CD14-positive monocyte (primary cell): ENCODE data around the gene ELK1. TPM values are rescaled to one million over a fixed set of nuclear protein-coding genes. Genes with fewer than 3 reads are reported as not detected.

Experiments
- DNase-seq, 3 donors: peaks; one replicate each; pipeline ENCODE4 v3.0.0-alpha.2; 2011 to 2022
- H2AFZ ChIP-seq: 2 replicates; pipeline ENCODE4 v1.6.0; 2012; ENCODE audit warnings: mild to moderate bottlenecking, low read depth, low read length, inconsistent platforms; ENCODE audit not compliant: insufficient read depth, poor library complexity, severe bottlenecking
- H3K27ac ChIP-seq, 2 donors: 1 replicate in 1 of 2; 2 replicates in 1 of 2; pipeline ENCODE4 v1.5.1; 2012 to 2013; ENCODE audit warnings: low read length in 2 of 2, control low read depth in 1 of 2, inconsistent platforms in 1 of 2, low read depth in 1 of 2, mild to moderate bottlenecking in 1 of 2
- H3K27me3 ChIP-seq, 2 donors: one replicate each; pipeline versions ENCODE4 v1.6.0 to v1.6.1; 2011 to 2013; ENCODE audit warnings: low read length in 2 of 2; ENCODE audit not compliant: control insufficient read depth in 2 of 2, insufficient read depth in 2 of 2
- H3K36me3 ChIP-seq, 2 donors: replicated peaks in 1 of 2; 1 replicate in 1 of 2; 2 replicates in 1 of 2; pipeline versions ENCODE4 v1.5.1 to v1.6.1; 2012 to 2013; ENCODE audit warnings: low read length in 2 of 2, control low read depth in 1 of 2, inconsistent platforms in 1 of 2, mild to moderate bottlenecking in 1 of 2; ENCODE audit not compliant: insufficient read depth in 2 of 2, control insufficient read depth in 1 of 2
- H3K4me1 ChIP-seq, 2 donors: 1 replicate in 1 of 2; 2 replicates in 1 of 2; pipeline versions ENCODE4 v1.5.1 to v1.6.1; 2012 to 2013; ENCODE audit warnings: low read length in 2 of 2, control low read depth in 1 of 2, inconsistent platforms in 1 of 2, mild to moderate bottlenecking in 1 of 2, moderate library complexity in 1 of 2; ENCODE audit not compliant: insufficient read depth in 2 of 2, control insufficient read depth in 1 of 2
- H3K4me2 ChIP-seq: replicated peaks from 2 replicates; pipeline ENCODE3; 2012; ENCODE audit warnings: low read length, moderate library complexity, mild to moderate bottlenecking; ENCODE audit not compliant: poor library complexity, severe bottlenecking; ENCODE audit errors: extremely low read depth
- H3K4me3 ChIP-seq, 3 experiments: fragments of 200-600 bp in 1 of 3; sonication (generic) in 1 of 3; replicated peaks in 1 of 3; 1 replicate in 2 of 3; 2 replicates in 1 of 3; pipeline ENCODE4 v1.5.1; 2011 to 2013; ENCODE audit warnings: low read length in 3 of 3, mild to moderate bottlenecking in 3 of 3, control low read depth in 2 of 3, low read depth in 2 of 3, inconsistent platforms in 1 of 3, moderate library complexity in 1 of 3
- H3K79me2 ChIP-seq: 2 replicates; pipeline ENCODE4 v1.6.0; 2012; ENCODE audit warnings: mild to moderate bottlenecking, control low read depth, inconsistent platforms, low read length, moderate library complexity; ENCODE audit not compliant: insufficient read depth
- H3K9ac ChIP-seq: 2 replicates; pipeline ENCODE4 v1.6.0; 2017; ENCODE audit warnings: low read length, mild to moderate bottlenecking; ENCODE audit not compliant: insufficient read depth, poor library complexity, severe bottlenecking
- H3K9me3 ChIP-seq, 2 donors: replicated peaks in 1 of 2; 1 replicate in 1 of 2; 2 replicates in 1 of 2; pipeline versions ENCODE4 v1.5.1 to v1.6.1; 2012 to 2013; ENCODE audit warnings: low read length in 2 of 2, control low read depth in 1 of 2; ENCODE audit not compliant: control insufficient read depth in 1 of 2, insufficient read depth in 1 of 2
- H4K20me1 ChIP-seq: 2 replicates; pipeline ENCODE4 v1.6.0; 2012; ENCODE audit warnings: mild to moderate bottlenecking, low read length, control low read depth, moderate library complexity; ENCODE audit not compliant: insufficient read depth
- H3K27ac Mint-ChIP-seq, 7 donors: one replicate each; pipeline ENCODE4 v1.8.0; 2020; ENCODE audit warnings: mild to moderate bottlenecking in 7 of 7, mixed read lengths in 7 of 7, moderate library complexity in 6 of 7, inconsistent platforms in 2 of 7
- H3K27me3 Mint-ChIP-seq, 3 donors: one replicate each; pipeline ENCODE4 v1.8.0; 2021 to 2022; ENCODE audit warnings: low read depth in 3 of 3, mild to moderate bottlenecking in 3 of 3, mixed read lengths in 3 of 3, moderate library complexity in 3 of 3, inconsistent platforms in 1 of 3
- H3K36me3 Mint-ChIP-seq, 2 donors: one replicate each; pipeline ENCODE4 v1.8.0; 2020; ENCODE audit warnings: mixed read lengths in 2 of 2, inconsistent platforms in 1 of 2, mild to moderate bottlenecking in 1 of 2
- H3K4me1 Mint-ChIP-seq: one replicate; pipeline ENCODE4 v1.8.0; 2020; ENCODE audit warnings: mild to moderate bottlenecking, mixed read lengths
- H3K4me3 Mint-ChIP-seq, 2 donors: one replicate each; pipeline ENCODE4 v1.8.0; 2020; ENCODE audit warnings: mild to moderate bottlenecking in 2 of 2, mixed read lengths in 2 of 2, moderate library complexity in 1 of 2
- H3K9me3 Mint-ChIP-seq, 7 donors: one replicate each; pipeline ENCODE4 v1.8.0; 2020 to 2022; ENCODE audit warnings: mixed read lengths in 7 of 7, mild to moderate bottlenecking in 6 of 7, moderate library complexity in 6 of 7, inconsistent platforms in 2 of 7
- CTCF ChIP-seq: fragments of 200-600 bp; IDR thresholded peaks from one replicate; pipeline ENCODE4 v1.8.0; 2022; ENCODE audit warnings: antibody characterized with exemption, mild to moderate bottlenecking
- WGBS: methylation state at CpG from one replicate; pipeline ENCODE4 v1.1.5; 2013; ENCODE audit warnings: missing lambda C conversion rate; ENCODE audit not compliant: insufficient coverage; 5-methylcytosine and 5-hydroxymethylcytosine counted together
- intact Hi-C, 2 donors: fragments of 100-400 bp; cut with micrococcal nuclease; formaldehyde crosslinking; loops; one replicate each; pipeline versions ENCODE4 v1.15.0 to v1.15.1; 2023
- polyA plus RNA-seq, 3 donors: library from polyadenylated mRNA; depleted of rRNA in 1 of 3; unstranded in 2 of 3; stranded (reverse) in 1 of 3; fragments of 300-500 nt in 2 of 3; fragments of >200 nt in 1 of 3; fragmentation: Illumina TruSeq in 2 of 3; gene quantifications; 1 replicate in 2 of 3; 2 replicates in 1 of 3; pipeline ENCODE4 v1.2.3, GENCODE V29; 2012 to 2021

Gene ELK1
- polyA plus RNA-seq, 3 donors: 9.5 to 11.9 (median 10.7) TPM

- Histone ChIP-seq H2AFZ (no peak overlapping the region), H3K4me2 (peak overlapping the region; percentile 45), H3K27ac (peak overlapping the region in 1 of 2 donors; percentile 28), H4K20me1 (no peaks in the 10 kb centered on the region), H3K79me2 (no peaks in the 10 kb centered on the region), H3K4me1 (peaks cover 41 to 48% of the 10 kb centered on the region in 2 donors), H3K4me3 (peak overlapping the region in 1 of 3 experiments; percentile 19), H3K9me3 (no peaks in the 10 kb centered on the region), H3K9ac (no peak overlapping the region), H3K36me3 (no peaks in the 10 kb centered on the region), H3K27me3 (no peaks in the 10 kb centered on the region)
- H3K4me3 Mint-ChIP-seq: peak overlapping the region; percentile 37 to 71
- no peaks in the 10 kb centered on the region for H3K36me3 Mint-ChIP-seq
- no peak for TF ChIP-seq CTCF
- peaks cover 41% of the 10 kb centered on the region for H3K4me1 Mint-ChIP-seq
- peak in 1 of 3 donors; percentile 28 for DNase-seq
- peaks cover 0 to 7% (median 0%) of the 10 kb centered on the region in 7 donors for H3K9me3 Mint-ChIP-seq
- intact Hi-C loops: no loop called here
- WGBS: 15% methylated on average over 4 of the region's 9 CpGs
- H3K27me3 Mint-ChIP-seq: peaks cover 0 to 5% (median 0%) of the 10 kb centered on the region in 3 donors
- peak overlapping the region in 6 of 7 donors; percentile 60 to 84 (median 76) for H3K27ac Mint-ChIP-seq
Measured at GRCh38 chrX:47608130-47608810, 42.1 kb downstream of the ELK1 start.

GRCh38 chrX:47607091-47607490, 43.3 kb downstream of the ELK1 start:
- Histone ChIP-seq H3K4me1 (peaks cover 41 to 48% of the 10 kb centered on the region in 2 donors), H4K20me1 (no peaks in the 10 kb centered on the region), H3K9me3 (no peaks in the 10 kb centered on the region), H3K27ac (no peak overlapping the region), H3K79me2 (no peaks in the 10 kb centered on the region), H2AFZ (no peak overlapping the region), H3K36me3 (no peaks in the 10 kb centered on the region), H3K9ac (no peak overlapping the region), H3K27me3 (no peaks in the 10 kb centered on the region), H3K4me2 (no peak overlapping the region), H3K4me3 (no peak overlapping the region)
- H3K36me3 Mint-ChIP-seq: no peaks in the 10 kb centered on the region
- H3K27me3 Mint-ChIP-seq: peaks cover 0 to 5% (median 0%) of the 10 kb centered on the region in 3 donors
- H3K27ac Mint-ChIP-seq: no peak overlapping the region
- TF ChIP-seq CTCF: no peak
- DNase-seq: no peak
- intact Hi-C loops: no loop called here
- H3K4me1 Mint-ChIP-seq: peaks cover 41% of the 10 kb centered on the region
- peaks cover 0 to 4% (median 0%) of the 10 kb centered on the region in 7 donors for H3K9me3 Mint-ChIP-seq
- H3K4me3 Mint-ChIP-seq: no peak overlapping the region
